RCC 7860 (cell line): ENCODE results near the gene UBXN2A.
"Not testable (repeated sequence)": the region's sequence is repeated elsewhere in the genome, so short reads cannot be mapped to it uniquely, and the experiment has no call there.

Experiments used
- DNase-seq: peaks from one replicate; pipeline ENCODE4 v3.0.0-alpha.2; 2015; ENCODE audit warnings: low spot score
- FAIRE-seq: peaks from 2 replicates; lab custom pipeline; 2012; peaks lifted over from hg19 to GRCh38; lab: Jason Lieb, UNC

The UBXN2A gene

DNA sequence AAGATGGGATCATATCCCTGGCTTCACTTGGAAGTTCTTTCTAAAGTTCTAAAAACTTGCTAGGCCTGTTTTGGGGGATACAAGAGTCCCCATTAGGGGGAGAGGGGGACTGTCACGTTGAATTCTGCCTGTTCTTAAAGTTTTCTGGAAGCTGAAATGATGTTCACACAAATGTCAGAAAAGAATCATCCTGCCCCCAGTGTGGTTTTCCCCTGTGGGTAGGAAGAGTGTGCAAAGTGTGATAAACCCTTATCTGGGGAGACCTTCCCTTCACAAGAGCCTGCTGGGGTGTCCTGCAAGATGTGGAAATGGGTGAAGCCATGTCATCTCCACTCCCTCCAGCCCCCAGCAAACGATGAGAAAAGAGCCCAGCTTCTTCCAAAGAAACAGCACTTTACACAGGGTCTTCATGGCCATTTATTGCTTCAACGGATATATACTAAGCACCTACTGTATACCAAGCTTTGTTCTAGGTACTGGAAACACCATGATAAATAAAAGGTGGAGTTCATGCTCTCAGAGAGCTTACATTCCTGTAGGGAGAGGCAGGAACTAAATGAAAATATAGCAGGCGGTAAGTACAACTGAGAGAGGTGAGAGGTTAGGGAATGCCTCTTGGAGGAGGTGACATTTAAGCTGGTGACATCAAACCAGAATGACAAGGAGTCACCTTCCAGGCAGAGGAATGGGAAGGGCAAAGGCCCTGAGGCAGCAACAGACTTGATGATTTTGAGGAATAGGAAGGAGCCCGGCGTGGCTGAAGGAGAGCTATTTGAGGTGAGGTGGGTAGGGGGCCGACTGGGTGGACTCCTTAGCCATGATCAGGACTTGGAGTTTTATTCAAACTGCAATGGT lies 71.2 kb downstream of the UBXN2A start:
- no peak for FAIRE-seq
- no peak for DNase-seq

DNA sequence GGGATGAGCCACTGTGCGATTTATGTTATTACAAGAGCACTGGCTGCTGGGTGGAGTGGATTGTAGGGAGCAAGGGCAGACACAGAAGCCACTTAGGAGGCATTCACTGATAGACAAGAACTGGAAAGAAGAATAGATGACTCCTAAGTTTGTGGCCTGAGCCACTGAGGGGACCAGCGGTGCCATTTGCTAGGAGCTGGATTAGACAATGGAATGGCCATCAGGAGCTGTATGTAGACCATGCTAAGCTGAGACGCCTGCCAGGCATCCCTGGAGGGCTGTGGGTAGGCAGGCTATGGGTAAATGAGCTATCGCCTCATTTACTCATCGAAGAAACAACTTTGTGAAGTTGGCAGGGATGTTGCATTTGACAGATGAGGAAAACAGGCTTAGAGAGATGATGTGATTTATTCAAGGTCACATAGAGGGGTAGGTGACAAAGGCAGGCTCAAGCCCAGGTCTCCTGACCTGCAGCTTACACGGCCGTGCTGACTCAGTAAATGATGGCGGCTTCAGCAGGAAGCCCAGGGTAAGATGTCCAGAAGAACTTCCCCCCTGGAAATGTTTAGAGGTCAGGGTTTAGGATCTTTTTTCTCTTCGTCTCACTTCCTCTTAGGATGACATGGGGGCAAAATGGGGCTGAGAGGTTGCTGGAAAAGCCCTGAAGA lies 72.4 kb downstream of the UBXN2A start:
- DNase-seq (no peak), FAIRE-seq (no peak)

DNA sequence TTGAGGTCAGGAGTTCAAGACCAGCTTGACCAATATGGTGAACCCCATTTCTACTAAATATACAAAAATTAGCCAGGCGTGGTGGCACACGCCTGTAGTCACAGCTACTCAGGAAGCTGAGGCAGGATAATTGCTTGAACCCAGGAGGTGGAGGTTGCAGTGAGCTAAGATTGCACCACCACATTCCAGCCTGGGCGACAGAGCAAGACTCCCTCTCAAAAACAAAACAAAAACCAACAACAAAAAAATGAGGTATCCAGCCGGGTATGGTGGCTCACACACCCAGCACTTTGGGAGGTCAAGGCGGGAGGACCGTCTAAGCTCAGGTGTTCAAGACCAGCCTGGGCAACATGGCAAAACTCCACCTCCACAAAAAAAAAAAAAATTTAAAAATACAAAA lies 74.6 kb downstream of the UBXN2A start:
- DNase-seq, FAIRE-seq: not testable (repeated sequence)

DNA sequence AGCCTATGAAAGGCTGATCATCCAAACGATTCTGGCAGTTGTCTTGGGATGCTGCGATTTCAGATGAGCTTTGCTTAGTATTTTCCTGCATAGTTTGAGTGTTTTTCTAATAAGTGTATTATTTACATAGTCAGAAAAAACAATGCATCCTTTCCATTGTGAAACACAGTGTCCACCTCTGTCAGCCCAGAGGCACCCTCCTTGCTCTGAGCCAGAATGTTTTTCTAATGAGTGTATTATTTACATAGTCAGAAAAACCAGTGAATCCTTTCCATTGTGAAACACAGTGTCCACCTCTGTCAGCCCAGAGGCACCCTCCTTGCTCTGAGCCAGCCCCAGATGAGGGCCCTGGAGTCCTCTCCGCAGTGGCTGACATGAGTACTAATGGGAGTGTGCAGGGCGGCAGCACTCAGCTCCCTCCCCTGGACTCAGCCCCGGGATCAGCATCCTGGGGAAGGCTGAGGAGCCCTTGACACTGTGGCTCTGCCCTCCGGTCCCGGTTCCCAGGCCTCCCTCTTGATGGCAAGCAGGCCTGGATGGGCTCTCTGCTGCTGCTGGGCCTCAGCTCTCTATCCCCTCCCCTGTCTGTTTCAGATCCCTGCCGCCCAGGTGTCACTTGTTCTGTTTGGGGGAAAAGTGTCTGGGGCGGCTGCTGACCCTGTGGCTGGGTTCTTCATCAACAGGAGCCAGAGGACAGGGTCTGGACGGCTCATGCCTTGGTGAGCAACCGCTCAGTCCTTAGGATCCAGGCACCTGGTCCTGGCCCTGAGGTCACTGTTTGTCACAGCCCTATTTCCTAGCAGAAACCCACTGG lies 75.5 kb downstream of the UBXN2A start:
- FAIRE-seq = no peak
- DNase-seq = peak; percentile 64

DNA sequence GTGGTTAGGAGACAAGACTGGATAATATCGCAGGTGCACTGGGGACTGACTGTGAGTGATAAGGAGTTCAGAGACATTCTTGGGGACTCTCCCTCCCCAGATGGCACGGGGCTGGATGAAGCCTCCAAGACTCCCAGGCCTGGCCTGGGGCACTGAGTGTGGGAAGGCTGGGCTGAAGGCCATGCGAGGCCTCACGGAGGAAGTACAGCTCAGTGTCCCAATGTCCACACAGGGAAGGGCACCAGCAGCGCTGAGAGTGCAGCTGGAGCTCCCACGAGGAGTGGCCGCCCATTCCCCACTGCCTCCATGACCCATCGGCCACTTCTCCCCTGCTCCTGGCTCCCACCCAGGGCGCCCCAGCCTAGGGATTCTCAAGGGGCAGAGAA lies 76.1 kb downstream of the UBXN2A start:
- FAIRE-seq (no peak), DNase-seq (no peak)

DNA sequence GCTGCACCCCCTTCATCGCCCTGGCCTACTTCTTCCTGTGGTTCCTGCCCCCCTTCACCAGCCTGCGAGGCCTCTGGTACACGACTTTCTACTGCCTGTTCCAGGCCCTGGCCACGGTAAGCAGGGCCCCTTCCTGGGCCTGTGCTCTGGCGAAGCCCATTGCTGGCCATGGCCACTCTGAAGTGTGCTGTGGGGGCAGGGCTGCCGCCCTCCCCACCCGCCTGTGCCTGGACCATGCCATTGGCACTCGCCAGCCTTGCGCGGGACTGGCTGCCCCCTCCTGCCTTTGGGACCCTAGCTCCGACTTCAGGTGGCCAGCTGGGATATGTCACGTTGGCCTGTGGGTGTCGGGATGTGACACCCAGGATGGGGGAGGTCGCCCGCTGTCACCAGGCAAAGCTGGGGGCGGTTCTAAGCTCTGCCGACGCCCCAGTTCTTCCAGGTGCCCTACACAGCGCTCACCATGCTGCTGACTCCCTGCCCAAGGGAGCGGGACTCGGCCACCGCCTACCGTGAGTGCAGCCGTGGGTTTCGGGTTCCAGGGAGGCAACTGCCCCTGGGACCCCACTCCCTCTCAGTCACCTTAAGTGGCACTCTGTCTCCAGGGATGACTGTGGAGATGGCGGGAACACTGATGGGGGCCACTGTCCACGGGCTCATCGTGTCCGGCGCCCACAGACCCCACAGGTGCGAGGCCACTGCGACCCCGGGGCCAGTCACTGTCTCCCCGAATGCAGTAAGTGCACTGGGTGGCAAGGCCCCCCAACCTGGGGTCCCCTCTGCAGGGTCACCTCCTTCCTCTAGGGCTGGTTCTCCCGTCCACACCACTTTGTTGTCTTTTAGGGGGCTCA lies 76.8 kb downstream of the UBXN2A start:
- FAIRE-seq (no peak), DNase-seq (no peak)

DNA sequence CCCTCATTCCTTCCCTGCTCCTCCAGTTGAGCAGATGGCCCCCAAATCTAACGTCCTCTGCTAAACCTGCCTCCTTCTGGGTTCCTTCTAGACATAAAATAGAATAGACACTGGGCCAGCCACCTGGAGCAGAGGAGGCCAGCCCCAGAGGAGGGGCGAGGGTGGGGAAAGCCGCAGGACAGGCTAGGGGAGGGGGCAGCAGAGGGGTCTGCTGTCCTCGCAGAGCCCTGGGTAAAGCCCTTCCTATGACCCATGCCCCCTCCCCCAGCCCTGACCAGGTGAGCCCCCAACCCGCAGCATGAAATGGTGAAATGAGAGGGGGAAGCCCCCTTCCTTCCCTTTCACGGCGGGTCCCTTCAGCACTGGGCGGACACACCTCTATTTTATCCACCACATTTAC lies 77.4 kb downstream of the UBXN2A start:
- DNase-seq = no peak
- FAIRE-seq = no peak

DNA sequence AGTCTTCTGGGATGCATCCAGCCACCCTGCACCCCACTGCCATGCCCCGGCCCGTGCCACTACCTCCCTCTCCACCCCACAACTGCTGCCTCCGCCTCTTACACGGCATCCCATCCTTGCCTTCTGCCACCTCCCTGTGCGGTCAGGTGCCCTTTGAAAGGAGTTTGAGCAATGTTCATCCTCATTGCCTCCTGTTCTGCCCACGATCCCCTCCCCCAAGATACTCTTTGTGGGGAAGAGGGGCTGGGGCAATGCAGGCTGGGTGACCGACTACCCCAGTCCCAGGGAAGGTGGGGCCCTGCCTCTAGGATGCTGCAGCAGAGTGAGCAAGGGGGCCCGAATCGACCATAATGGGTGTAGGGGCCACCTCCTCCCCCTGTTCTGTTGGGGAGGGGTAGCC lies 78.0 kb downstream of the UBXN2A start:
- FAIRE-seq = no peak
- DNase-seq = no peak

DNA sequence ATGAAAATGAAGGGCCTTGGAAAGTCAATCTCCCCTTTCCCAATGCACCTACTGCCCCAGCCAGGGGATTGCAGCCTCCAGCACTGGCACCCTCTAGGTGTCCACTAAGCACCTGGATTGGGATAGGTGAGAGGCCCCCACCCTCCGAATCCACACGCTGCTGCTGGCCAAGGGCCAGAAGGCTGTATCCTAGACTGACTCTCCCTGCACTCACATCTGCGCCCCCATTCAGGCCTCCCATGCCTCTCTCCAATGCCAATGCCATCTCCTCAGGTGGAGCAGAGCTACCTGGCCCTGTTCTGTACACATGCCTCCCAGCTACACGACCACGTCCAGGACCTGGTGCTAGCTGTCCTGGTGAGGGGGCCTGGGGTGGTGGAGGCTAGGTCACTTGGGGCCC lies 79.5 kb downstream of the UBXN2A start:
- FAIRE-seq (no peak), DNase-seq (no peak)

DNA sequence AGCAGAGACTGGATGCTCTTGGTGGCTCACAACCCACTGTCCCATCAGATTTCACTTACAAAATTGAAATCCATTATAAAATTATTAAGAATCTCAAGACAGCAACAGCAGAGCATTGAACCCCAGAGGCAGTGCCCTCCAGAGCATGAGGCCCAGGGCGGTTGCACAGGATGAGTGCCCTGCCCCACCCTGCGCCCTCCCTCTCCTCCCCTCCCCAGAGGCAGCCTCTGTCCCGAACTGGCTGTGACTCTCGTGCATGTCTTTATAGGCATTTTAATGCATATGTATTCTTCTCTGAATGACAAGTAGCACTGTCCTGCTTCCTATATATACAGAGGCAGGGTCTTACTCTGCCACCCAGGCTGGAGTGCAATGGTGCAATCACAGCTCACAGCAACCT lies 80.0 kb downstream of the UBXN2A start:
- FAIRE-seq = no peak
- no peak for DNase-seq

DNA sequence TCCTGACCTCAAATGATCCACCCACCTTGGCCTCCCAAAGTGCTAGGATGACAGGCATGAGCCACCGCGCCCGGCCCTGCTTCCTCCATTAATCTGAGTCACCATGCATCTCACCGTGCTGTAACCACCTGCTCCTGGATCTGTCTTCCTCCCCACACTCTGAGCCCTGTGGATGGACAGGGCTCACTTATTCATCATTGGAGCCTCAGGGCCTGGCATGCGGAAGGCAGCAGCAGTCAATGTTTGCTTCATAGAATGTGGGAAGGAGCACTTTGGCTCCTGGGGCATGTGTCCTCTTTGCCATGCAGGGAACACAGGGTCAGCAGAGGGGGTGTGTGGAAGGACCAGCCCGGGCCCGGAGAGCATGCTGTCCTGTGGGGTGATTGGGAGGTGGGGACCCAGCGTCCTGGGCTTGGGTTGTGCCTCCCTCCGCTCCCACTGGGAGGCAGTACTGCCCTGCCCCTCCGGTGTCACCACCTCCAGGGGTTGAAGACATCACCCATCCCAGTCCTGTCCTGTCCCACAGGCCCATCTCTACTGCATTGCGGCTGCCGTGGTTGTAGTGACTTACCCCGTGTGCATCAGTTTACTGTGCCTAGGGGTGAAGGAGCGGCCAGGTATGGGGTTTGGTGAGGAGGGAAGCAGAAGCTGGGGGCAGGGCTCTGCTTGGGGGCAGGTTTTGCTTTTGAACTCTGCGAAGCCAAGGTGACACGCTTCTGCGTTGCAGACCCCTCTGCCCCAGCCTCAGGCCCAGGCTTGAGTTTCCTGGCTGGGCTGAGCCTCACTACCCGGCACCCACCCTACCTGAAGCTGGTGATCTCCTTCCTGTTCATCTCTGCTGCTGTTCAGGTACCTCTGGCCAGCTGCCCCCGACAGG lies 81.1 kb downstream of the UBXN2A start:
- no peak for FAIRE-seq

DNA sequence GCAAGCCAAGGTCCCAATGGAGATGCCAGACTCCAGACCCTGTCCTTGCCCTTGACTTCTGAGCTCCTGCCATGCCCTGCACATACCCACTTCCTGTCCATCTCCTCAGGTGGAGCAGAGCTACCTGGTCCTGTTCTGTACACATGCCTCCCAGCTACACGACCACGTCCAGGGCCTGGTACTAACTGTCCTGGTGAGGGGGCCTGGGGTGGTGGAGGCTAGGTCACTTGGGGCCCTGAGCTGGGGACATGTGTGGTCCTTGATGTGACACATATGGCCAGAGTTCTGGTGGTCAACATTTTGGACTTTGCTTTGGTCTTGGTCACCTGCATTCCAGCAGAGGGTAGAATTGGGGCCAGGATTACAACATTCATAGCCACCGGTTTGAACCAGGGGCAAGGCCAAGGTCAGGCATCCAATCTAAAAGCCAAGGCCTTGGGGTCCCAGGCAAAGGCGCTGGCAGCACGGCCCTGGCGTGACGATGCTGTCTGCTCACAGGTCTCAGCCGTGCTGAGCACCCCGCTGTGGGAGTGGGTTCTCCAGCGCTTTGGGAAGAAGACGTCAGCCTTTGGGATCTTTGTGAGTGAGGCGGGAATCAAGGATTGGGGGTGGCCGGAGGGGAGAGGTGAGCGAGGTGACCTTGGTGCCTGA lies 82.2 kb downstream of the UBXN2A start:
- FAIRE-seq (no peak), DNase-seq (no peak)

More for the DNA sequence above, 81.1 kb downstream of the UBXN2A start:
- no peak for DNase-seq

DNA sequence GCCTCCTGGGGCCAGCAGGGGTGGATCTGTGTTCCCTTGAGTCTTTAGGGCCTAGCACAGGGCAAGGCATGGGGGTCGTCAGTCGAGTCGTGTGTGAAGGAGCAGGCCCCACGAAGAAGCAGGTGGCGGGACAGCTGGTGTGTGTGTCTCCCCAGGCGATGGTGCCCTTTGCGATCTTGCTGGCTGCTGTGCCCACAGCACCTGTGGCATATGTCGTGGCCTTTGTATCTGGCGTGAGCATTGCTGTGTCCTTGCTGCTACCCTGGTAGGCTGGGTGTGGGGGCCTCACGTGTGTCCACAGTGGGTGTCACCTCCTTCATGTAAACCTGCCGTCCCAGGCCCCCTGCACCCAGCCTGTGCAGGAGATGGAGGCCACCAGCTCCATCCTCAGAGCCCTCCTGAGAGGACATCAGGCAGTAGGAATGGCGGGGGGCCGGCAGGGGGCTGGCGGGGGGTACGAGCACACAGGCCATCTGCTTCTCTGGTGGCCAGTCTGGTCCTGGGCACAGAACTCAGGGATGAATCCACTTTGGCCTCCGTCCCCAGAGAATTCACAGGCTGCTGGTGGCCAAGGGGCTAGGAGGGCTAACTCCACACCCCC lies 82.8 kb downstream of the UBXN2A start:
- no peak for DNase-seq
- no peak for FAIRE-seq

DNA sequence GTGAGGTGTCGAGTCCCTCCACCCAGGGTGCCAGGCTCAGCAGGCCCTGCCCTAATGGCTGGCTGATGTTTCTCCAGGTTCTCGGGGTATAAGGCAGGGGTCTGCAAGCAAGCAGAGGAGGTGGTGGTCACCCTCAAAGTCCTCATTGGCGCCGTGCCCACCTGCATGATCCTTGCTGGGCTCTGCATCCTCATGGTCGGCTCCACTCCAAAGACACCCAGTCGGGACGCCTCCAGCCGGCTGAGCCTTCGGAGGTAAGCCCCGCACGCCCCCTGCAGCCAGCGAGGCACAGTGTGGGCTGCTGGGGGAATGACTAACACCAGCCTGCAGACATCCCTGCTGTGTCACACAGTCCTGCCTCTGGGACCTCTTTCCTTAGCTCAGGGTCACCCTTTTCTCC lies 83.8 kb downstream of the UBXN2A start:
- FAIRE-seq = no peak

DNA sequence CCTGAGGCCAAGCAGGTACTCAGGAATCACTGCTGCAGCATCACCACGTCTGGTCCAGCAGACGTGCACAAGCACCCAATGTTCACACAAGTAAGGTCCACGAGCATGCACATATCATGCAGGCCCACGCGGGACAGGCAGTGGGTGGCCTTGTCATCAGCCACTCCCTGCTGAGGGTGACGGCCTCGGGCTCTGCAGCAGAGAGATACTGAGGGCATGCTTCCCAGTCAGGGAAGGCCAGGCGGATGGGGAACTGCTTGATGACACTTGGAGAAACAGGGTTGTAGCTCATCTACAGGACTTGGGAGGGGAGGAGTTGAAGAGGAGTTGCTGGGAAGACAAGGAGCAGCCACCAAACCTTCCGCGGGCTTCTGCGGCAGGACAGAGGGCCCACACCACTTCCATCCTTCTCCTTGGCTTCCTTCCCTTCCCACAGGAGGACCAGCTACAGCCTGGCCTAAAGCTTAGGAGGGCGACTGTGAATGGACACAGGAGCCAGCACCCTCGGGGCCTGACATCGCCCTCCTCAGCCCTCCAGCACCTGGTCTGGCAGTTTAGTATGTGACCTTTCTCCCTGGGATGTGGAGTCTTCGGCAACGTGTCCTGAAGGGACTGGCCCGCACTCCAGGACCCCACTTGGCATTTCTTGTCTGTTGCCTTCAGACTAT lies 84.9 kb downstream of the UBXN2A start:
- DNase-seq (no peak), FAIRE-seq (no peak)

More for the DNA sequence above, 83.8 kb downstream of the UBXN2A start:
- DNase-seq = no peak

DNA sequence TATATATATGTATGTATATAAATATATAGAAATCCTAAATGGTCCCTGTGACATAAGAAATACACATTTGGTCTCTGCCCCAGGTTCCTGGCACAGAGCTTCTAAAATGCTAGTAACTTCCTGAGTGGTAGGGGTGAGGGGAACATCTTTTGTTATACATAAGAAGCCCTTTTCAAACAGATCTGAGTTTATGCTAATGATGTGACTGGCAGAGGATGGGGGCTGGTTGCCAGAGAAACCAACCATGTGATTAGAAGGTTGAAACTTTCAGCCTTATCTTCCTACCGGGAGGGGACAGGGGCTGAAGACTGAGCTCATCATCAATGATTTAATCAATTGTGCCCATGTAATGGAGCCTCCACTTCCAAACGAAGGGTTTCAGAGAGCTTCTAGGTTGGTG lies 86.0 kb downstream of the UBXN2A start:
- DNase-seq (no peak), FAIRE-seq (no peak)

DNA sequence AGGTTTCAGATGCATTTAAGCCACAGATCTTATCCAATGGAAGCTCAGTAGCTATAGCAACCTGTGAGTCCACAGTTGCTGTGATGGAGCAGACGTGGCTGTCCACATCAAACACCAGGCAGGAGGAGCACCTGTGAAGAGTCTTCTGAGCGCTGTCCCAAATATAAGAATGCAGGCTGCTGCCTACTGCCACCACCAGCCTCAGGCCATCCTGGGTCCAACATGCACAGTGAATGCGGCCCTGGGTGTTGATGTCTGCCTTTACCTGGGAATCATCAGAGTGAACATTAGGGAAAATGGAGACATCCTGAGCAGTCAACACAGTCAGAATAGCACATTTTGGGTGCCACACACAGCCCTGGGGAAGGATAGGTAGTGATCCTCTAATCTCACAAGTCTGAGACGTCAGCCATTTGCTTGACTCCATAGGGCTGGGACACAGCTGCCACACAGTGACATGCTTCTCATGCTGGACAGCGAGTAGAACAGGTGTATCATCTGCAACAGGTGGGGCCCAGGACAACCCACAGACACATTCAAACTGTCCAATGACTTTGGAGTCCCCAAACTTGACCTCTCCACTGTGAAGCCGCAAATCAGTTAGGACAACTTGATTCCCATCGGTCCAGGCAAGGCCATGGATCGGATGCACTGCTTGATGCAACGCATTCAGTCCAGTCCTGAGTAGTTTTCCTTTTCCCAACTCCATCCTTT lies 98.7 kb downstream of the UBXN2A start:
- no peak for FAIRE-seq
- no peak for DNase-seq

DNA sequence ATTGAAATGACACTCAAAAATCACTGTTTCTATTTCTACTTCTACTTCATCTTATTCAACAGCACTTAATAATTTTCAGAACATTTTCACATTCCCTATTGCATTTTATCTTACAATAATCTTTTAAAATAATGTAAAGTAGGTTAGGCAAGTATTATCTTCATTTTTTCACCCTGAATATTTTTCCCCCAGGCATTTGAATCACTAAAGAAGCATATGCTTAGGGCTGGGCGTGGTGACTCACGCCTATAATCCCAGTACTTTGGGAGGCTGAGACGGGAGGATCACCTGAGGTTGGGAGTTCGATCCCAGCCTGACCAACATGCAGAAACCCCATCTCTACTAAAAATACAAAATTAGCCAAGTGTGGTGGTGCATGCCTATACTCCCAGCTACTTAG lies 100.2 kb downstream of the UBXN2A start:
- FAIRE-seq (no peak), DNase-seq (no peak)
